Prostate gland (tissue), 2 donors: ENCODE measurements around the gene ATP9B.

ENCODE experiments used
- CTCF ChIP-seq, 4 experiments: fragments of 200-600 bp in 2 of 4; fragments of 450-650 bp in 2 of 4; sonication (generic) in 2 of 4; IDR thresholded peaks; 1 replicate in 3 of 4; 2 replicates in 1 of 4; pipeline ENCODE4 v1.5.1; 2016 to 2019; ENCODE audit warnings: antibody characterized with exemption in 4 of 4, mild to moderate bottlenecking in 2 of 4, moderate library complexity in 2 of 4
- POLR2AphosphoS5 ChIP-seq: sonication (generic); formaldehyde crosslinking; IDR thresholded peaks from one replicate; pipeline ENCODE4 v1.6.1; 2017; ENCODE audit warnings: antibody characterized with exemption

- TF ChIP-seq CTCF (IDR thresholded peaks at IDR 0.05) (no peak), POLR2AphosphoS5 (no peak)
Observed at GRCh38 chr18:79422783-79423165, 353.6 kb downstream of the ATP9B start.
